ENCODE data around the gene IL1RL2.

IL1RL2 gene

DNA sequence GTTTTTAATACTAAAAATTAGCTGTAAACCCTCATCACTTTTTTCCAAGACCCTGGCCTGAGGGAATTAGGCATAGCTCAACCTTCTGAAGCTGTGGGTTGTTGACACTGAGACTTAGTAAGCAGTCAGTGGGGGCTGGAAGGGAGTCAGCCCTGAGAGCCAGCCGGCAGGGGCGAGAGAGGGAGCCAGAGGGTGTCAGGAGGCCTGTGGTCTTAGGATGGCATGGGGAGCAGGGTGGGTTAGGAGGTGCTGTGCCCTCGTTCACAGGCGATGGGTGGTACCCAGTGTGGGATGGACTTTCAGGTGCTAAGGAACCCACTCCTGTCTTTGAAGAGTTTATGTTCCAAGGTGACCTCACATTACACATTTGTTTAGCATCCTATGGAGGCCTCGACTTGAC, 49.3 kb downstream of the IL1RL2 start:
- Histone ChIP-seq H3K27ac (no peak overlapping the region), H3K4me3 (no peak overlapping the region)
- TF ChIP-seq, protein P1, sequence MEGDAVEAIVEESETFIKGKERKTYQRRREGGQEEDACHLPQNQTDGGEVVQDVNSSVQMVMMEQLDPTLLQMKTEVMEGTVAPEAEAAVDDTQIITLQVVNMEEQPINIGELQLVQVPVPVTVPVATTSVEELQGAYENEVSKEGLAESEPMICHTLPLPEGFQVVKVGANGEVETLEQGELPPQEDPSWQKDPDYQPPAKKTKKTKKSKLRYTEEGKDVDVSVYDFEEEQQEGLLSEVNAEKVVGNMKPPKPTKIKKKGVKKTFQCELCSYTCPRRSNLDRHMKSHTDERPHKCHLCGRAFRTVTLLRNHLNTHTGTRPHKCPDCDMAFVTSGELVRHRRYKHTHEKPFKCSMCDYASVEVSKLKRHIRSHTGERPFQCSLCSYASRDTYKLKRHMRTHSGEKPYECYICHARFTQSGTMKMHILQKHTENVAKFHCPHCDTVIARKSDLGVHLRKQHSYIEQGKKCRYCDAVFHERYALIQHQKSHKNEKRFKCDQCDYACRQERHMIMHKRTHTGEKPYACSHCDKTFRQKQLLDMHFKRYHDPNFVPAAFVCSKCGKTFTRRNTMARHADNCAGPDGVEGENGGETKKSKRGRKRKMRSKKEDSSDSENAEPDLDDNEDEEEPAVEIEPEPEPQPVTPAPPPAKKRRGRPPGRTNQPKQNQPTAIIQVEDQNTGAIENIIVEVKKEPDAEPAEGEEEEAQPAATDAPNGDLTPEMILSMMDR (IDR thresholded peaks at IDR 0.05): no peak
- DNase-seq (ENCODE audit: low spot score): no peak

DNA sequence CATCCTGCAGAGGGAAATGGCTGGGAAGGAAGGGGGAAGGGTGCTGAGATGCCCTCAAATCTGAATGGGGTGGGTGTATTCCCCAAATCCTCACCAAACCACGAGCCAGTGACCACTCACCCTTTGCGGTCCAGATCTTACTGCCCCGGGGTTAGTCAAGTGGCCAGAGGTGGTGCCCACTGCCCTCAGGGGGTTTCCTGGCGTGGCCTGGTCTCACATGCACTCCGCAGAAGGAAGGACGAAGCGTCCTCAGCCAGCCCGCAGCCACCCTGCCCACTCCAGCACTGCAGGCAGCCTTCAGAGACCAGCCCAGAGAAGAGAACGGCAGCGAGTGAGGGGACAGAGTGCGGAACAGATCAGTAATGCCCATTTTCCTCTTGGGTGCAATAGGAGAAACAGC, 50.4 kb downstream of the IL1RL2 start:
- no peak overlapping the region for H3K27ac ChIP-seq
- H3K4me3 ChIP-seq: no peak overlapping the region
- no peak for DNase-seq (ENCODE audit: low spot score)
- TF ChIP-seq, protein P1 (IDR thresholded peaks at IDR 0.05): no peak

DNA sequence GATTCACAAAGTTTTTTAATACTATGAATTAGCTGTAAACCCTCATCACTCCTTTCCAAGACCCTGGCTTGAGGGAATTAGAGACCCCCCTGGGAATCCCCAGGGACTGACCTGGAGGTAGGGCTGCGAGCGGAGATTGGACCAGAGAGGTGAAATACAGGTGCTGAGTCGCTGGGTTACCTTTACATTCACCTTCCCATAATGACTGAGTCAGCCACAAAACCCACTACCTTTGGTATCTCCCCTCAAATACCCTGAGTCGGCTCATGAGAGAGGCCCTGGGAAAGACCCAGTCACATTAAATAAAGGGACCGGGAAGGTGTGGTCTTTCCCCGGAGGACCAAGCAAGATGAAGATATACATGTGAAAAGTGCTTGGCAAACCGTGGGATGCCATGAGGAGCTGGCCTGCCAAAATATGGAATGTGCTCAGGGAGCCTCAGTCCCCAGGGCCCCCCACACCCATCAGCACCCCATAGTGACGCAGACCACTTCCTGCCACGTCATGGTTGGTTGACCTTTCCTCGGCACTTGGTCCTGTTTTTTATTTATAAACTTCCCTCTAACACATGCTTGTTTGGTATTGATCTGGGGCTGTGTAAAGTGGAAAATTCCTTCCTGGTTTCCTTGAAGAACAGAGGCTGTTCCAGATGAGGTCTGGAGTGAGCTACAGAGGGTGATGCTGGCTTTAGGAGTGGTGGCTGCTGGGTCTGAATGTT, 51.4 kb downstream of the IL1RL2 start:
- peak overlapping the region in 1 of 2 donors; percentile 8 for H3K27ac ChIP-seq

DNA sequence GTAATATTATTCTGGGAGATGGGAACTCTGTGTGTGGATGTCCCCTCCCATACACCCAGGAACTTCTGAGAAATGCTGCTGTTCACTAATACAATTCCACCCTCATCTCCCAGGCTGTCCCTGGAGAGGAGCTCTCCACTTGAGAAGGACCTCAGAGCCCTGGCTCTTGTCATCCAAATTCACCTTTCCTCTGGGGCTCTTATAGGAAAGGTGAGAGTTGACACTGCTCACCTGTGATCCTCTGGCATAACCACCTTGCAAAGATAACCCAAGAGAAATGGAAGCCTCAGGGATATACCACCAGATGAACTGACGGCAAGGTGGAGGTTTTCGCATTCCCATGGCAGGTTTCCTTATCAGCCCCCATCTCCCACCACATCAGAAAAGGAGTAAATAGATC, 52.0 kb downstream of the IL1RL2 start:
- TF ChIP-seq, protein P1 (IDR thresholded peaks at IDR 0.05): no peak
- Histone ChIP-seq H3K27ac (peak overlapping the region in 1 of 2 donors; percentile 8), H3K4me3 (no peak overlapping the region)
- no peak for DNase-seq (ENCODE audit: low spot score)

More for the DNA sequence above, 51.4 kb downstream of the IL1RL2 start:
- H3K4me3 ChIP-seq: no peak overlapping the region
- DNase-seq (ENCODE audit: low spot score): no peak
- TF ChIP-seq, protein P1 (IDR thresholded peaks at IDR 0.05): no peak

DNA sequence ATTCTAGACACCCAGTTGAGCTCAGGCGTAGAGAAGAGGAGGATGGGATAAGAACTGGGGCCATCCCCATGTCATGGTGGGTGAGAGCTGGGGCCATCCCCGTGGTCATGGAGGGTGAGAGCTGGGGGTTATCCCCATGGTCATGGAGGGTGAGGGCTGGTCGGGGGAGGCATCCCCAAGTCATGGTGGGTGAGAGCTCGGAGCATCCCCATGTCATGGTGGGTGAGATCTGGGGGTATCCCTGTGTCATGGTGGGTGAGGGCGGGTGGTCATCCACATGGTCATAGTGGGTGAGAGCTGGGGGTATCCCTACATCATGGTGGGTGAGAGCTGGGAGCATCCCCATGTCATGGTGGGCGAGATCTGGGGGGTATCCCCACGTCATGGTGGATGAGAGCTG, 52.5 kb downstream of the IL1RL2 start:
- Histone ChIP-seq H3K4me3 (no peak overlapping the region), H3K27ac (peak overlapping the region in 1 of 2 donors; percentile 13)
- no peak for DNase-seq (ENCODE audit: low spot score)
- TF ChIP-seq, protein P1 (IDR thresholded peaks at IDR 0.05): no peak

DNA sequence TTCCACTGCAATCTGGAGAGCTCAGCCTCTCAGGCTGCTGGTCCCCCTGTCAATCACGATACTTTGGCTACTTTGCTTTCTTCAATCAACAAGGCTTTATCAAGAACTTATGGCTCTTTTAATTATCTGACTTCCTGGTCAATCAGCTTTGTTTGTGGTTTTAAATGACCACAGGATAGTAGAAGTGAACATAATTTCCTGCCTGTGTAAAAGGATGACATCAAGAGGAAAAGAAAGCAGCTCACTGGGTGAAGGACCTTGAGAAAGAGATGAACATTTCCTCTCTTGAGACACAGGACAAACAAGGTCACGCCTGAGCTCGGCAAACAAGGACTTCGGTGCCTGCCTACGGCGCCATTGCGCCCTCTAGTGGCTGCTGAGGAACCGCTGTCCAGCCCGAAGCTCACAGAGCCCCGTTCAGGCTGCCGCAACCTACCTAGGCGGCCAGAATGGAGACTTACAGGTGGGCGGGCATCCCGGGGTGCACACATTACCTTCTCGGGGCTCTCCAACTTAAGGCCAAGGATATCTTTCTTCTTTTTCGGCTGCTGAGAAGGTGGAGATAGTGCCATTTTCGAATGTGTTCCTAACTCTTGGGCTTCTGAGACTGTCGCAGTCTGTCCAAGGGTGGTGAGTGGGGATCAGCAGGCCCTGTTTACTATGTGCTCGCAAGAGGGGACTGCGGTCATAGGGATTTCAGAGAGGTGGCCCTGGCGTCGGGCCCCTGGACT, 54.0 kb downstream of the IL1RL2 start:
- TF ChIP-seq, protein P1 (IDR thresholded peaks at IDR 0.05): peak; percentile 92
- Histone ChIP-seq H3K4me3 (no peak overlapping the region), H3K27ac (peak overlapping the region; percentile 22 to 60)
- peak; percentile 93 for DNase-seq (ENCODE audit: low spot score)
